Right forelimb (tissue), 1 donor: ENCODE measurements around the gene AZU1.

Experiments
- DNase-seq: peaks from one replicate; pipeline ENCODE4 v3.0.0-alpha.2; 2018

The AZU1 gene

DNA sequence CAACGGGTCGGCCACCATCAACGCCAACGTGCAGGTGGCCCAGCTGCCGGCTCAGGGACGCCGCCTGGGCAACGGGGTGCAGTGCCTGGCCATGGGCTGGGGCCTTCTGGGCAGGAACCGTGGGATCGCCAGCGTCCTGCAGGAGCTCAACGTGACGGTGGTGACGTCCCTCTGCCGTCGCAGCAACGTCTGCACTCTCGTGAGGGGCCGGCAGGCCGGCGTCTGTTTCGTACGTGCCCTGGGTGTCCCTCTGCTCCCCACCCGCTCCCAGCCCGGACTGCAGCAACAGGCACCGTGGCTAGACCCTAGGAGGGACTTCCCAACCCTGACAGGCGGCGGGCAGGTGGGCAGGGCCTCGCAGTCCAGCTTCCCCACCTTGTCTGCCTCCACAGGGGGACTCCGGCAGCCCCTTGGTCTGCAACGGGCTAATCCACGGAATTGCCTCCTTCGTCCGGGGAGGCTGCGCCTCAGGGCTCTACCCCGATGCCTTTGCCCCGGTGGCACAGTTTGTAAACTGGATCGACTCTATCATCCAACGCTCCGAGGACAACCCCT, 28.0 kb downstream of the AZU1 start:
- no peak for DNase-seq

DNA sequence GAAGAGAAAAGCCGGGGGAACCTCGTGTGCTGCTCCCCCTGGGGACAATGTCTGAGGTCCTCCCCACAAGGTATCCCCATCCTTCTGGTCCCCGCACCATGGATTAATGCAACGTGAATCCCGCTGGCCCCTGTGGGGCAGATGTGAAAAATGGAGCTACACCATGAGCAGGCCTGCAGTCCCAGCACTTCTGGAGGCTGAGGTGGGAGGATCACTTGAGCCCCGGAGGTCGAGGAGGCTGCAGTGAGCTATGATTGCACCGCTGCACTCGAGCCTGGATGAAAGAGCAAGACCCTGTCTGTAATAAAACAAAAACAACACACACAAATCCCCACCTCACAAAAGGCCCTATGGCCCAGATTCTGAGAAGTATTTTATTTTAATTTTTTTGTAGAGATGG, 30.6 kb downstream of the AZU1 start:
- DNase-seq: no peak

DNA sequence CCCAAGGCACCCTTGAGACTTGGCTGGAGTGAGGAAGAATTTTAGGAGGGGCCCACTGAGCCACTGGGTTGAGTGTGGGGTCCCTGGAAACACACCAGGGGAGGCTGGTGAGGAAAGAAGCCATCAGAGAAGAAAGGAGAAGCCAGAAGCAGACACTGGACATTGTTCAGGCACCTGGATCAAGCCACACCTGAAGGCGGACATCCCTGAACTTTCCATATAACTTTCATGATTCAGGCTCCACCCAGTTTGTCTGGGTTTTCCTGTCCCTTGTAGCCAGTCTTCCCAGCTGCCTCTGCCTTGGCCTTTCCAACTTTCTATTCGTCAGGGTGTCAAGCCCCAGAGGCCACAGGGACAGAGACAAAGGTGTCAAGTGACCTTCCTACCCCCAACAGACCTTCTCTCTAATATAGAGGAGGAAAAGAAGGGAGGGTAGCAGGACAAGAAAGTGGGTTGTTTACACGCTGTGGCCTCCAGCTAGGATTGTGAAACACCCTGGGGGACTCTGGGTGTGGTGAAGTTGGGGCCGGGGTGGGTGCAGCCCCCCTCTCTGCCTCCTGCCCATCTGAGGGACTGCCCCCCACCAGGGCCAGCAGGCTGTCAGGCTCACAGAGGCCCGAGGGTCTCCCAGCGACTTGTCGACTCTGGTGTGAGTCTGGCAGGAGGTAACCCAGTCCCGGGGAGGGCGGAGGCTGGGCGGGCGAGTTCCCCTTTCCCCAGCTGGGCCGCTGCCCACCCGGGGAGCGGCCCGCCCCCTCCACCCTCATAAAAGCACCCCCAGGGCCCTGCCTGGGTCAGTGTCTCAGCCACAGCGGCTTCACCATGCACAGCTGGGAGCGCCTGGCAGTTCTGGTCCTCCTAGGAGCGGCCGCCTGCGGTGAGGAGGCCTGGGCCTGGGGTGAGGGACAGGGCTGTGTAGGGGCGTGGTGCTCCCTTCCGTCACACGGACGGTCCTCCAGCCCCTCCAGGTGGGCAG, 31.5 kb downstream of the AZU1 start, which contains the start of gene CFD:
Gene CFD, plus strand, starts transcription at position 797 of the 976 bp plus-strand sequence. Its CDS starts 26 bp downstream, at position 823.
- DNase-seq: no peak

DNA sequence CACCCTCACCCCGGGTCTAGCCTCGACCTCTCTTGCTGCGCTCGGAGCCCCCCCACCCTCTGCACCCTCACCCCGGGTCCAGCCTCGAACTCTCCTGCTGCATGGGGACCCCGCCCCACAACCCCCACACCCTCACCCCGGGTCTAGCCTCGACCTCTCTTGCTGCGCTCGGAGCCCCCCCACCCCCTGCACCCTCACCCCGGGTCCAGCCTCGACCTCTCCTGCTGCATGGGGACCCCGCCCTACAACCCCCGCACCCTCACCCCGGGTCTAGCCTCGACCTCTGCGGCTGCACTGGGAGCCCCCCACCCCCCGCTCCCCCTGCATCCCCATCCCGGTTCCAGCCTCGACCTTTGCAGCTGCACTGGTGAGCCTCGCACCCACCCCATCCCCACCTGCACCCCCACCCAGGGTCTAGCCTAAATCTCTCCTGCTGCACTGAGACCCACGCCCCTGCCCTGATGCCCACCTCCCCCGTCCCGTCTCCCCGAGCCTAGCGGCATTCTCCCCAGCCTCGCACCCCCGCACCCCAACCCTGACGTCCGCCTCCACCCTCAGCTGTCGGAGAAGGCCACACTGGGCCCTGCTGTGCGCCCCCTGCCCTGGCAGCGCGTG, 33.6 kb downstream of the AZU1 start:
- no peak for DNase-seq

DNA sequence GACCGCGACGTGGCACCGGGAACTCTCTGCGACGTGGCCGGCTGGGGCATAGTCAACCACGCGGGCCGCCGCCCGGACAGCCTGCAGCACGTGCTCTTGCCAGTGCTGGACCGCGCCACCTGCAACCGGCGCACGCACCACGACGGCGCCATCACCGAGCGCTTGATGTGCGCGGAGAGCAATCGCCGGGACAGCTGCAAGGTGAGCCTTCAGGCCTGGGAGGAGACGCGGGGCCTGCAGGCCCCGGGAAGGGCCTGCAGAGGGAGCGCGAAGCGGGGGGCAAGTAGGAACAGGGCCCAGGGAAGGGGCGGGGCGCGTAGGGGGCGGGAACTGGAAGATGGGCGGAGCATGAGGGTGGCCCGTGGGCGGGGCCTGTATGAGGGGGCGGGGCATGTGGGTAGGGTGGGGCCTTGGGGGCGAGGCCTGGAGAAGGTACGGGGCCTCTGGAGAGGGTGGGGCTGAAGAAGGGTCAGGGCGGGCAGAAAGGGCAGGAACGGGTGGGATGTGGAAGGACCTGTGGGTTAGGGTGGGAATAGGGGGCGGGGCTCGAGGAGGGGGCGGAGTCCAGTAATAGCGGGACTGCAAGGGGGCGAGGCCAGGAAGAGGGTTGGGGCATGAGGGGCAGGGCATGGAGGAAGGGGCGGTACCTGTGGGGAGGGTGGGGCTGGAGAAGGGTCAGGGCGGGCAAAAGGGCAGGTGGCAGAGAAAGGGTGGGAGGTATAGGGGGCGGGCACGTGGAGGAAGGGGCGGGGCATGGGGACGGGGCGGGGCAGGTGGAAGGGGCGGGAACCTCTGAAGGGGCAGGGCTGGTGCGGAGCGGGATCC, 34.3 kb downstream of the AZU1 start:
- no peak for DNase-seq

DNA sequence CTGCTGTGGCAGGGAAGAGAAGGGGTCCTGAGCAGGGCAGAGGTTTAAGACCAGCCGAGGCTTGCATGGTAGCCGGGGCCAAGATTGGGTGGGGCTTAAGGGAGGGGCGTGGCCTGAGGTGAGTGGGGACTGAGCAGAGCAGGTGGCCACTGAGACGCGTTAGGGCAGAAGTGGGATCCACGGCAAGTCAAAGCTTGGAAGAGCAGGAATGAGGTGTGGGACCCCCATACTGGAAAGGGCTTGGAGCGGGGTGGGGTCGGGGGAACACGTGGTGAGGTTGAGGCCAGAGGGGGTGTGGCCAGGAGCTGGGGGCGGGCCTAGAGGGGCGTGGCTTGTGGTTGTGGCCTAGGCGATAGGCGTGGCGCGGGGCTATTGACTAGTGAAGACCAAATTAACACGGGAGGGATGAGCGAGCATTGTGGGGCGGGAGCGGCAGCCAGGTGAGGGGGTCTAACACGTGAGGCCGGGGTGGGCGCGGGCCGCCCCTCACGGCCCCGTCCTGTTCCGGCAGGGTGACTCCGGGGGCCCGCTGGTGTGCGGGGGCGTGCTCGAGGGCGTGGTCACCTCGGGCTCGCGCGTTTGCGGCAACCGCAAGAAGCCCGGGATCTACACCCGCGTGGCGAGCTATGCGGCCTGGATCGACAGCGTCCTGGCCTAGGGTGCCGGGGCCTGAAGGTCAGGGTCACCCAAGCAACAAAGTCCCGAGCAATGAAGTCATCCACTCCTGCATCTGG, 35.1 kb downstream of the AZU1 start:
- peak; percentile 77 for DNase-seq

DNA sequence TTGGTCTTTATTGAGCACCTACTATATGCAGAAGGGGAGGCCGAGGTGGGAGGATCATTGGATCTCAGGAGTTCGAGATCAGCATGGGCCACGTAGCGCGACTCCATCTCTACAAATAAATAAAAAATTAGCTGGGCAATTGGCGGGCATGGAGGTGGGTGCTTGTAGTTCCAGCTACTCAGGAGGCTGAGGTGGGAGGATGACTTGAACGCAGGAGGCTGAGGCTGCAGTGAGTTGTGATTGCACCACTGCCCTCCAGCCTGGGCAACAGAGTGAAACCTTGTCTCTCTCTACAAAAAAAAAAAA, 35.6 kb downstream of the AZU1 start:
- no peak for DNase-seq

DNA sequence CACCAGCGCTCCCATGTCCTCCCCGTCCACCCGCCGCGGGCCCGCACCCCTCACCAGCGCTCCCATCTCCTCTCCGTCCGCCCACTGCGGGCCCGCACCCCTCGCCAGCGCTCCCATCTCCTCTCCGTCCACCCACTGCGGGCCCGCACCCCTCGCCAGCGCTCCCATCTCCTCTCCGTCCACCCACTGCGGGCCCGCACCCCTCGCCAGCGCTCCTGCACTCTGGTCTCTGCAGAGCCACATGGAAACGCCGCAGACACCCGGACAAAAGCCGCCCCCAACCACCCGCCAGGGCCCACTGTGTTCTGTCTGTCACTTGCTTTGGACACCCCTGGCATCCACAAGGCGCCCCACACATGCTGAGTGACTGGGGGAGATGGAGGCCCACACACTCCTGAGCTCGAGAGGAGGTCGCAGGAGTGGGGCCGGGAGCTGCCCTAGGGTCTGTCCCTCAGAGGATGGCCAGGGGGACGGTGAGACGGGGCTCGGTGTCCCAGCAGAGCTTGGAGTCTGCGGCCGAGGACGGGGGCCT, 39.2 kb downstream of the AZU1 start:
- no peak for DNase-seq

DNA sequence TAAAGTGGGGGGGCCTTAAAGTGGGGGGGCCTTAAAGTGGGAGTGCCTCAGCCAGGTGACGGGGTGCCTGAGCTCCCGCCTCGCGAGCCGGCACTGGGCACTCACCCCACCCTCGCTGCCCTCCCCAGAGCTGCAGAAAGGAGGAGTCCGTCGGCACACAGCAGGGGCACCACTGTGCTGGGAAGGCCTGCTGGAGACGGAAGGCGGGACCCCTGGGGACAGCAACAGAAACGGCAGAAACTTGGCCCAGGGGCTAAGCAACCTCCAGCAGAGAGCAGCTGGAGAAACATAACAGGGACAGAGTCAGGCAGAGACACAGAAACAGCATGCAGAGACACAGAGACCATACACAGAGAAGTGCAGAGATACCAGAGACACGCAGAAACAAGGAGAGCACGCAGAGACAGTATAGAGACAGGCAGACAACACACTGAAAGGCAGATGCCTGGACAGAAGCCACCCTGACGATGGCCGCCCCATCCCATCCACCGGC, 39.7 kb downstream of the AZU1 start:
- no peak for DNase-seq

DNA sequence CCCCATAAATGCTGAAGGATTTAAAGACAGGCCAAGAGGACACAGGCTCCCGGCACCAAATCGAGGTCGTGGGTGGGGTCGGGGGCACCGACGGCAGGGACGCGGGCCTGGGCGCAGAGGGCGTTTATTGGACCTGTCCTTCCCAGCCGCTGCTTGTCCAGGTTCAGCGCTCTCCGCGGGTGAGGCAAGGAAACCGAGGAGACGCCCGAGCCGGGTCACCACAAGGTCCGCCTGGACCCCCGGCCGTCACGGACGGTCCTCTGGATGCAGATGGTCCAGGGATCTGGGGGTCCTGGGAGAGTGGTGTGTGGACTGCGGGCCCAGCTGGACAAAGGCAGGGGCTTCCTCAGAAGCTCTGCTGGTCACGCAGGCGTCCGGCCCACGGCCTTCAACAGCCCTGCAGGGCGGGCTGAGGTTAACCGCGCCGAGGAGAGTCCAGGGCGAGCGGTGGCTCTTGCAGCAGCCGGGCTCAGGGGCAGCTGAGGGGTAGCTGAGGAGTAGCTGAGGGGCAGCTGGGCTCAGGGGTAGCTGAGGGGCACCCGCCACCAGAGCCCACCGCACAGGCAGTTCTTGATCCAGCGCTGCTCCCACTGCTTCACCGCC, 40.3 kb downstream of the AZU1 start:
- no peak for DNase-seq

DNA sequence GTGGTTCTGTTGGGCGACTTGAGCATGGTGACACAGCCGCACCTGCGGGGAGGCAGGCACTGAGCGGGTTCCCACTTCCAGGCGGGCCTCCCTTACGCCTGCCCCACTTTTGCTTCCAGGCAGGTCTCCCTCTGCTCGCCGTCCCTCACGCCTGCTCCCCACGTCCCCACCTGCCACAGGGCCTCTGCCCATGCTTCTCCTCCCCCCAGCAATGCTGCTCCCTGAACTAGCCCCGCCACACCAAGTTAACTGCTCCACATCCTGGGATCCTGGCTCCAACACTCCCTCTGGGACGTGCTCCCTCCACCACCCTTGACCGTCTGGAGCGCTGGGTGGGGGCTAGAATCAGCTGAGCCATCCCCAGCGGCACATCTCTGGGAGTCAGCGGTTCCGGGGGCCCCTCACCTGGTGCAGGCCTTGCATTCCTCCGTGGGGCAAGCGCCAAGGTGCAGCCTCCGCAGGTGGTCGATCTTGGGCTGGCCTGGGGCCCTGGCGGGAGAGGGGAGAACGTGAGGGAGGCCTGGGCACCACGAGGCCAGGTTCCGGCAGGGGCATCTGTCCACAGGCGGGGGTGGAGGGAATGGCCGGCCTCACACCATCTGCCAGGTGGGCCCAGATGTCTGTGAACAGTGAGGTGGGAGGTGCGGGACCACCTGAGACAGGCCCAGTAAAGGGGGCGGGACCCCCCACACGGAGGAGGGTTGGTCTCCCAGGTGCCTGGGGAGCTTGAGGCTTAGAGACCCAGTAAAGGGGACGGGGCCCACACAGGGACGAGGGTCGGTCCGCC, 41.0 kb downstream of the AZU1 start:
- DNase-seq: no peak

DNA sequence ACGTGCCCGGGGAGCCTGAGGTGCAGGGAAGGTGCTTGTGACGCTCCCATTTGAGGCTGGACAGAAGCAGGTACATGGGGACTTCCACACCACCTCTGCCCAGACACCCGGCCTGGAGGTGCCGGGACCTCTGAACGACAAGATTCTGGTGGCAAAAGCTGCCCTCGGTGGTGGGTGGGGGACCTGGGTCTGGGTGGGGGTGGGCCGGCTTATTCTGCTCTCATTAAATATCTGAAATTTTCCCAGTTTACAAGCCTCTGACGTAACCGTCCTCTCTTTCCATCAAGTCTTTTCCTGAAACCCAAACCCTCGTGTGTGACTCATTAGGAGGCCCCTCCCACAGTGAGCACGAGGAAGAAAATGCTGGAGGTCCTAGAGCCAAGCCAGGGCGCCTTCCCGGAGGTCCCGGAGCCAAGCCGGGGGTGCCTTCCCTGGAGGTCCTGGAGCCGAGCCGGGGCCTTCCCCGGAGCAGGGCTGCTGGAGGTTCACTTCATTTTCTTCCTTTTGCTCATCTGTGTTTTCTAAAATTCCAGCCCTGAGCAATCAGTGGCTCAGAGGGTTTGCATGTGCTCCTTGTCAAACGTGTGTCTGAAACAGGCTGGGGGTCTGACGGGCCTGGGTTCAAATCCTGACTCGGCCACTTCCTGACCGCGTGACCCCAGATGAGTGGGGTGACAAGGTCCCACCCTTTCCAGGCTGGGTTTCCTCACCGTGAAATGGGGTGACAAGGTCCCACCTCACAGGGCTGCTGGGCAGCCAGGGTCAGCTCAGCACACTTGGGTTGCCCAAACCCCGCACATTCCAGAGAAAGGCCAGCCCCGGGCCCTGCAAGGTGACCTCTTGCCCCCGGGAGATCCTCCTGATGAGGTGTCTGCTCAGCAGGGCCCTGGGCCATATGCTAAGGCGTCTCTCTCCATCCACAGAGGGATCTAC, 41.9 kb downstream of the AZU1 start:
- peak; percentile 72 for DNase-seq

DNA sequence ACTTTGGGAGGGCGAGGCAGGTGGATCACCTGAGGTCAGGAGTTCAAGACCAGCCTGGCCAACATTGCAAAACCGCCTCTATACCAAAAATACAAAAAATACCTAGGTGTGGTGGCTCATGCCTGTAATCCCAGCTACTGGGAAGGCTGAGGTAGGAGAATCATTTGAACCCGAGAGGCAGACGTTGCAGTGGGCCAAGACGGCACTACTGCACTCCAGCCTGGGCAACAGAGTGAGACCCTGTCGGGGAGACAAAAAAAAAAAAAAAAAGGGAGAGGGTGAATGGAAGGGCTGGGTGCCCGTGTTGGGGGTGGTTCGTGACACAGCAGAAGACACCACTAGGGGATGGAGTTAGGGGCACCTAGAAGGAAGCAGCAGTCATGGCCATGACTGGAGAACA, 42.7 kb downstream of the AZU1 start:
- no peak for DNase-seq

DNA sequence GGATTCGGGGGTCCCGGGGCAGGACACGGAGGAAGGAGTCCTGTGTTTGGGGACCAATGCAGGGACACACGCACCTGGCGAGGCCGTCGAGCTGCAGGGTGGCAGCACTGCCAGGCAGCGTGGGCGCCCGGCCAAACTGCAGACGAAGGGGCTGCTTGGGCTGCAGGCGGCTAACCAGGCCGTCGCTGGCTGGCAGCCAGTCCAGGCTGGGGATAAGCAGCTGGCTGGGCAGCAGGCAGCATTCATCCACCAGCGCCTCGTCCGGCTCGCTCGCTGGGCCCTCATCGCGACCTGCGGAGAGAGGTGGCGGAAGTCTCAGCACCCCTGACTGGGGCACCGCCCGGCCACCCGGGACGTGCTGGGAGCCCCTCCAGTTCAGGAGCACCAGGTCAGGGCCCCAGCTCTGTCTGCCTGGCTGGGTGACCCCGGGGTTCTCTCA, 43.3 kb downstream of the AZU1 start:
- no peak for DNase-seq

DNA sequence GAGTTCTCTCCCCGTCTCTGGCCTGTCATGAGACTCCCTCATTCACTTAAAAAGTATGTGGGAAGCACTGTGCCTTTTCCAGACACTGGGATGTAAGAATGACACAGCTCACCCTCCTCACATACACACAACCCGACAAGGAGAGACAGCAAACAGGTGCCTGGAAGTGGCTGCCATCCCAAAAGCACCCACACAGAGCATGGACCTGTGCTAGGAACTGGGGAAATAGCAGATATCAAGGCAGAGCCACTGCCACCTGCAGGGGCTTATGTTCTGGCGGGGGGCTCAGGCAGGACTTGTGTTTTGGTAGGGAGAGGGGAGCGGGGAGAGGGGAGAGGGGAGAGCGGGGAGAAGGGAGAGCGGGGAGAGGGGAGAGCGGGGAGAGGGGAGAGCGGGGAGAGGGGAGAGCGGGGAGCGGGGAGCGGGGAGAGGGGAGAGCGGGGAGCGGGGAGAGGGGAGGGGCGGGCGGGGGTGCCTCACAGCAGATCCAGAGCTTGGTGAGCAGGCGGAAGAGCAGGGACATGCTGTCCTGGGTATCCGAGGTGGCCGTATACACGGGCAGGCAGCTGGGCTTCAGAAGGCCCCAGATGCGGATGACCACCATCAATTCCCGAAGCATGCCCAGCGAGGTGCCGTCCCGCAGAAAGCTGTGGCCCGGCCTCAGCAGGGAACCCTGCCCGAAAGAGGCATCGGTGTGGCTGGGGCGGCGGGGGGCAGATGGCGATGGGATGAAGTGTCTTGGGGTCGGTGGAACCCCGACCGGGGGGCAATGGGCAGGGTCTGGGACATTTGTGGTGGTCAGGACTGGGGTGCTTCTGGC, 44.0 kb downstream of the AZU1 start:
- DNase-seq: no peak

DNA sequence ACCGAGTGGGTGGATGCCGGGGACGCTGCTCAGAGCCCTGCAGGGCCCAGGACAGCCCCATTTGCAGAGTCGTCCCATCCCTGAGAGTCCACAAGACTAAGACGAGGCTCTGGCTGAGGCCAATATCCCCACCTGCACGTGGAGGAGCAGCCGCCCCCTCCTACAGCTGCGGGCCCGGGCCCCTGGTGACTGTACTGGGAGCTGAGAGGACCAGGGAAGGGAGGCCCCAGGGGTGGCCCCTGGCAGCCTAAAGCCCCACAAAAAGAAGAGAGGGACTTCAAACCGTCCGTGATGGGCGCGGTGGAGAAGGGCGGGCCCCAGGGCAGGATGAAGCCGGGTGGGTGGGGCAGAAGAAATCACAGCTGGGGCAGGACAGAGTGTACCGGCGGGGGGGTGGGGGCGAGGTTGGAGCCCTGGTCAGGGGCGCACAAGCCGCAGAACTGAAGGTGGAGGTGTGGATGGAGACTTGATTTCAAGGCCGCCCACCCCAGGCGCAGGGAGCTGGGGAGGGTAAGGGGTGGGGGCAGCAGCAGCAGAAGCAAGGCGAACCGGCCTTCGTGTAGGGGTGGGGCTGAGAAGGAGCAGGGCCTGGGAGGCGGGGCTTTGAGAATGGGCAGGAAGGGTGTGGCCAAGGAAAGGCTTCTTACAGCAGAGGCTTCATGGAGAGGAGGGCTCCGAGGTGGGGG, 44.8 kb downstream of the AZU1 start:
- DNase-seq: no peak

DNA sequence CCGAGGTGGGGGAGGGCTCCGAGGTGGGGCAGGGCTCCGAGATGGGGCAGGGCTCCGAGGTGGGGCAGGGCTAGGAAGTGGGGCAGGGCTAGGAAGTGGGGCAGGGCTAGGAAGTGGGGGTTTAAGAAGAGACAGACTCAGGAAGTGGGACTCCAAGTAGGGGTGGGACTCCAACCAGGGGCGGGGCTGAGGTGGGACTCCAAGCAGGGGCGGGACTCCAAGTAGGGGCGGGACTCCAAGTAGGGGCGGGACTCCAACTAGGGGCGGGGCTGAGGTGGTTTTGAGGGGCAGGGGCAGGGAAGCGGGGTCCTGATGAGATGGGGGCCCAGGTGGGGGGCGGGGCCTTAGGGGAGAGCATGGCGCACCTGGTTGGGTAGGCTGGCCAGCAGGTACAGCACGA, 45.4 kb downstream of the AZU1 start:
- no peak for DNase-seq

DNA sequence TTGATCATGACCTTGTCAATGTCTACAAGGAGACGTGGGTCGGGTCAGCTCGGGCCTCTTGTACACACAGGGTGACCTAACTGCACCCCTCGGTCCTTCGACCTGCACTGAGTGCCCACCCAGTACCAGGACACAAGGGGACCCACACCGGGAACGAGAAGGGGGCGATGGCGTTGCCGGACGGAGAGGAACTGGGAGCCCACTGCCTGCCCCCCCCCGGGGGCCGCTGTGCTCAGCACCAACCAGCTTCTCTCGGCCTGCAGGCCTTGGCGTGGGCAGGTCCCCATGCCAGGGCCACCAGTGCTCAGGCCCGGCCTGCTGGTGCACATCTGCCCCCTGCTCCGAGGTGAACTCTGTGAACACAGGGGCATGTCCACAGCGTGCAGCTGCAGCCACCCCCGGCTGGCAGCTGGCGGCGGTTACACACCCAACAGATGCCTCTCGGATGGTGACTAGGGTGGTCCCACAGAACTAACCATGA, 46.0 kb downstream of the AZU1 start:
- DNase-seq: no peak
